Stimulated activated CD4-positive, alpha-beta T cell treated with anti-CD3 and anti-CD28 coated beads, Interleukin-2, amount 100 ng/mL, for 48 hours (primary cell): Measurements from ENCODE around the gene STX8.

ENCODE experiments used
- DNase-seq, 2 donors: peaks; one replicate each; pipeline ENCODE4 v3.0.0-alpha.2; 2020

Gene STX8

DNA sequence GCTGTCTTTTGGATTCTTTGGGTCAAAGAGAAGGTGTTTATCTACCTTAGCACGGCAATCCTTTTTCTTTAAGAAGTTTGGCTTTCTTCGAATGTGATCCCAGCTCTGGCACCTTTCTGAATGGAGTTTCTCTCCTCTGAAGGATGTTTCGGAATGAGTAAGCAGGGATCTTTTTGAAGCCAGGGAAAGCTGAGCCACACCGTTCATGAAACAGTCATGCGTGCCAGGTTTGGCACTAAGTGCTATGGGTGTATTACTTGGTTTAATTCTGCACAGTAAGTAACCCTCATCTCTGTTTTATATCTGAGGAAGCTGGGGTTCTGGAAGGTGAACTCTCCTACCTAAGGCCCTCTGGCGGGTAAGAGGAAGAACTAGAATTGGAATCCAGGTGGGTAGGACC, 319.8 kb downstream of the STX8 start:
- no peak for DNase-seq

DNA sequence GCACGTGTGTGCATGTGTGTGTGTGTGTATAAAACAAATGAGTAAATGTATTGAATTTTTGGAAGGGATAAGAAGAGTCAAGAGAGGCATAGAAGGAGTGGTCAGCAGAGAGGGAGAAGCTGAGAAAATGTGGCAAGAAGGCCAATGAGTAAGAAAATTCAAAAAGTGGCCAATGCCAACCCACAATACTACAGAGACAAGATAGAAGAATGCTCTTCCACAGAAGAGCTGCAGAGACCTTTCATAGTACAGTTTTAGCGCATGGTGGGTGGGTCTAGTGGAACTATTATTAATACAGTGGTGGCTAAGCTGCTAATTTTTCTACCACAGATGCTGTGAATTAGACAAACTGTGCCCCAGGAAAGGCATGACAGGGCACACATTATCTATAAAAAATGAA, 320.8 kb downstream of the STX8 start:
- DNase-seq: no peak

DNA sequence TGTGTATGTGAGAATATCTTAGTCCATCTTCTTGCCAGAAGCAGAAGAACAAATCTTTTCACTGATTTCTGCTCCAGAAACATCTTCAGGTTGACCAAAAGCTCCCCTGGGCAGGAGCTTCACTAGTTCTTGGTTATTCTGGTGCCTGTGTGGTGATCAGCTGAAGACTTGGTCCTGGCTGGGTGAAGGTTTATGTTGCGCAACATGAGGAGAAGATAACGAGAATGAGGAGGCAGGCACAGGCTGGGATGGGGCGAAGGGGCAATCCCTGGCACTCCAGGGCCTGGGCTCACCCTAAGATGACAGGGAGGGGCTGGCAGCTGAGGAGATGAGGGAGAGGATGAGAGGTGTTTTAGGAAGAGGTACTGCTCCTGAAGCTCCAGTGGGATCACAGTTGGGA, 322.3 kb downstream of the STX8 start:
- no peak for DNase-seq

GRCh38 chr17:9251273-9251672, 324.3 kb downstream of the STX8 start:
- DNase-seq: no peak

DNA sequence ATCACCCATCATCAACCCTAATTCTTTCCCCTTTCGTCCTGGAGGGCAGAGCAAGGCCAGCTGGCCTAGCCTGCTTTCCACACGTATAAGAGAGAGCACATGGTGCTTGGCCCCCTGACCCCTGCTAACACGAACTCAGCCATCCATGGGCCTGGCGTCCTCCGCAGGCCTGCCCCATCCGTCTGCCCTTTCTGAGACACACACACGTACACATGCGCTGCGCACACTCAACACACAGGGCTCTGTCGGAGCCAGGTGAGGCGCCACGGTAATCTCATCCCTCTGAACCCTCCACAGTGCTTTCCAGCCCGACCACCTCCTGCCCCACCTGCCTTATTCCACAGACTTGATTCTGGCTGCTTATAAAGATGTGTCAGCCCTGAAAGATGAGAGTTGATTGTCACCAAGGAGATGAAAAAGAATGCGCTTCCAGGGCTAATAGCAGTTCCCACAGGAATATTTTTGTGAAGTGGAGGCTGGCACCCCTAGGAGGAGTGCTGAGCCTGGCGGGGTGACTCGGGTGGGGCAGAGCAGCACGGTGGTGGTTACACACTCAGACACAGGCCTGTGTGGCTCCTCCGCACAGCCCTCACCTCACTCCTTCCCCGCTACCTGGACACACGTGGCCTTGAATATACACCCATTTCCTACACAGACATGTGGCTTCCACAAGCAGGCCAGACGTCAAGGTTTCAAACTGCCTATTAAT, 326.2 kb downstream of the STX8 start:
- DNase-seq: no peak

GRCh38 chr17:9247401-9247938, 328.1 kb downstream of the STX8 start:
- no peak for DNase-seq

DNA sequence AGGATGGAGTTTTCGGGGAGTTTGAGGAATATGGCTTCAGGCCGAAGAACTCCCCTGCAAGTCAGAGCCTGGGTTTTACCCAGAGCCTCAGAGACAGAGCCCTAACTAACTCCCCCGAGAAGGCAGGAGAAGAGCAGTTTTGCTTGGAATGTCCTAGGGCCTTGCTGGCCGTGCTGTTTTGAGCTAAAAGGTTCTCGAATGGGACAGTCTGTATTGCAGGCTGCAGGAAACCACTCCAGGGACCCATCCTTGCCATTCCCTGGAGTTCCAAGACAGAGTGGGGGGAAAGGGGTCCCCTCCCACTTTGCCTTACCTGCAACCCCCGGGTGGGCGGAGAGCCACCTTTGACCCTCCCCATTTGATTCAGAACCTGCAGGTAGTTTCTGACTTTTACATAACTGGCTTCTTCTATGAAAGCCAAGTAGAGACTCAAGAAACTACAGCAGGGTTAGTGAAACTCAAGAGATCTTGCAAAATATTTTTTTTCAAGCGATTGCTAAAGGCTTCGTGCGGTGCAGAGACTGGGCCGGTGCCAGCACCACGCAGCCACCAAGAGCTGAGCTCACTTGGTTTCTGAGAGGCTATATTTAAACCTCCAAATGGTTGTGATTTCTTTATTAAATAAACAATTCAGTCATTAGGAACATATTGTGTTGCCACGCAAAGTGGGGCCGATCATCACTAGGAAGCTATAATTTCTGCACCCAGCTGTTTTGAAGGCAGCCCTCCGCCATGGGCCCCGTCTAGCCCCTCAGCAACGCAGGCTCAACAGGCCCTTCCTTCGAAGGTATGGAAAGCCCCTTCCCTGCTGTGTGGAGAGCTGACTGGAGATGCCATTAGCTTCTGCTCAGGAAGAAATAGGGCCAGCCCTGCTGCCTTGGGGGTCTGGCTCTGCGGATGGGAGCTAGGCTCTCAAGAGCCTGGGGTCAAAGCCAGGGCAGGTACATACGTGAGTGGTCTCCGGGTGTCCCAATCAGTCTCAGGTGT, 331.3 kb downstream of the STX8 start:
- no peak for DNase-seq

DNA sequence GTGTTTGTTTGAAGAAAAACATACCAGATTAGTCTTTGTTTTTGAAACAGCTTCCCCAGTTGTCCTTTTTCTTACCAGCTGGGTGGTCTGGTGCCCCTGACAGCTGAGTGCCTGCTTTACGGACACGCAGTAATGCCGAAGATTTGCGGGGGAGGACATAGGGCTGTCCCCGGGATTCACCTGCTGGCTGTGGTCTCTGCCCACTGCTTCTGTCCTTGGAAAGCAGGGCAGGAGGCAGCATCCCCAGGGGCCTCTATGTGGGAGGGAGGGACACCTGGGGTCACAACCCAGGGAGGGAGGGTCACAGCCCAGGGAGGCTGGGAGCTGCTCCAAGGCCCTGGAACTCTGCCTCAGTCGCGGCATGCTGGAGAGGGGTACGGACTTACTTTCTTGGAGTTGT, 332.6 kb downstream of the STX8 start:
- no peak for DNase-seq

GRCh38 chr17:9242497-9242881, 333.1 kb downstream of the STX8 start:
- DNase-seq: no peak

DNA sequence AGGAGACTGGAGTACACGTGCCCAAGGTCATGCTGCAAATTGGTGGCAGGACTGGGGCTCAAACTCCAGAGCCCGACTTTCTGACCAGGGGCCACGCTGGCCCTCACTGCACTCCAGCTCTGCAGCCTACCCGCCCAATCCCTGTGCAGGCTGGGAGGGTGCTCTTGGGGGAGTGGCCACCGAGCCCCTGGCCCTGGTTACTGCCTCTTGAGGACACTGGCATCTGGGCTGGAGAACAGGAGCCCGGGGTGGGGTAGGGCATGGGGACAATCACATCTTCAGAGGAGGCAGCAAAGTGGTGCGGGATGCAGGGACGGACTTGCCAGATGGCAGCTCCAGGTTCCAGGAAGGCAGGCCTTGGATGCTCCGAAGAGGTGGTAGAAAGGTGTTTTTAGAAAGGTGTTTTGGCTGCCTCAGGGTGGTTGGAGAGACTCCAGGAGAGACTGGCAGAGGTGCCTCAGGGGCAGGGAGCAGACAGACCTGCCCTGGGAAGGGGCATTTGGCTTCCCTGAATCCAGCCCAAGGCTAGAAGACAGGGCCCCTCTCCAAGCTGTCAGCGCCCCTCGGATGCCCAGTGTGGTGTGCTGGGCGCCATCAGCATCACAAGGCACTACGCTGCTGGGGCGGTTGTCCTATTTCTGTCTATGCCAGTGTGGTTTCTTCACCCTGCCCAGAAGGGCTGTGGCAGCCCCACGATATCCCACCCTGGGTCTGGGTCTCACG, 333.7 kb downstream of the STX8 start:
- DNase-seq: no peak

DNA sequence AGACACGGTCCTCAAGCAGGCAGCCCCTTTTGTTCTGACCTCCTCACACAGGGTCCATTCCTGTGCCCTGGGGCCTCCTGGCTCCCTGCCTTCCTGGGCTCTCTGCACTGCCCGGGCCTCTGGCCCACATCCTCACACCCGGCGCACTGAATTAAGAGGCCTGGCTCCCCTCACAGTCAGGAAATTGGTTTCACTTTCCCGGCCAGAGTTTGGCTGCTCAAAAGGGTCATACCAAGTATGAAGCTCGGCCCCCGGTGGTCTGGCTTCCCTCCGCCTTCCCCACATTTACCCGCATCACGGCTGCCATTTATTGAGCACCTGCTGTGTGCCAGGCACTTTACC, 334.3 kb downstream of the STX8 start:
- DNase-seq: no peak

DNA sequence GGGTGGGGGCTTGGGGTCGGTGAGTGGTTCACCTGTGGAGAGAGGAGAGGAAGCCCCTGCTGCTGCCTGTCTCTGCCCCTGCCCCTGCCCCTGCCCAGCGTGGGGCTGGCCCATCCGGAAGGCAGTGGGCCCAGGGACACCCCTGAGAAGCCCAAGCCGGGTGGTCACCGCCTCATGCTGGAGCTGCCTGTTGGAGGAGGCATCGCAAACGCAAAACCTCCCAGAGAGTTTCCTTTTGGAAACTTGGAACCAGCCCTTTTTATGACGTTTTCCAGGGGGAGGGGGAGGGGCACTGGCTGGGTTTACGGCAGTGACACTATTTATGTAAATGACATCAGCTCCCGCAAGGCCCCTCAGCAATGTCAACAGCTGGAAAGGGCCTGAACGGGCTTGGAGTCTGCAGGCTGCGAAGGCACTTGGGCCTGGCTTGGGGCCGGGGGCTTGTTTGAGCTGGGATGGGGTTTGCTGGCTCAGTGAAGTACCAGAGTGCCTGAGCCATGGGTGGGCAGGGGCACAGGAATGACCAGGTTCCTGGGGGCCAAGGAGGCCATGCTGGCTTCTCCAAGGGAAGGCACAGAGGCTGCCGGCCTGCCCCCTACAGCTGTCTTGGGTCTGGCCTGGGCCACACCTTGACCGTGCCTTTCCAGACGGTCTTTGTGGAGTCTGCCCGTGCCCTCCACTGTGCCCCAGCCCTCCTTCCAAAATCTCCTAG, 334.8 kb downstream of the STX8 start:
- no peak for DNase-seq

GRCh38 chr17:9239793-9240658, 335.6 kb downstream of the STX8 start:
- peak; percentile 47 to 64 for DNase-seq

DNA sequence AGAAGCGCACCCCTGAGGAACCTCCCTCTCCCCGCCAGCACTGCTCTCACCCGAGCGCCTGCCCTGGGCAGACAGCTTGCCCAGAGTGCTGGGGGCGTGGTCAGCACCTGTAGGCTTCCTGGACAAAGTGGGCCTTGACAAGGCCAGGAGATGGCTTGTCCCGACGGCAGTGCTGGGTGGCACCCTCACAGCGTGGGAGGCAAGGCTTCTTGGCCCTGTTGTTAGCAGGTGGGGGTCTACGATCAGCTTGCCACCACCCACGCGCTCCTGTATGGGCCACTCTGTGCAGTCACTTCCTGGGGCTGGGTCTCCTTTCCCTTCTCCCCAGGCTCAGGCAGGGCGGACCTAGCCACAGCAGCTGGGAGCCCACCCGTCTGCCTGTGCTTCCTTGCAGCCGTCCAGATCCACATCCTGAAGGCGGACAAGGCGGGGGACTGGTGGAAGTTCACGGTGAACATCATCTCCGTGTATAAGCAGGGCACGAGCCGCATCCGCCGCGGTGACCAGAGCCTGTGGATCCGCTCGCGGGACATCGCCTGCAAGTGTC, 336.3 kb downstream of the STX8 start:
- DNase-seq: no peak

- DNase-seq: no peak
Observed at GRCh38 chr17:9238340-9239245, 337.0 kb downstream of the STX8 start.

GRCh38 chr17:9237661-9238301, 337.8 kb downstream of the STX8 start:
- no peak for DNase-seq

- no peak for DNase-seq
Observed at GRCh38 chr17:9237053-9237410, 338.6 kb downstream of the STX8 start.

GRCh38 chr17:9236286-9237052, 339.2 kb downstream of the STX8 start:
- no peak for DNase-seq

- DNase-seq: no peak
Observed at GRCh38 chr17:9235346-9235745, 340.3 kb downstream of the STX8 start.
